Choroid plexus epithelial cell (primary cell): ENCODE measurements around the gene CD207.

Experiments
- DNase-seq: peaks from one replicate; pipeline ENCODE4 v3.0.0-alpha.2; 2010; ENCODE audit warnings: low read depth
- H3K4me3 ChIP-seq: 2 replicates; pipeline ENCODE4 v1.5.1; 2011; ENCODE audit warnings: low read depth, mild to moderate bottlenecking, control low read depth, low read length, moderate library complexity
- TF ChIP-seq, protein P1 (sequence below): conservative IDR thresholded peaks from 2 replicates; pipeline ENCODE4 v1.5.1; 2011; ENCODE audit warnings: low read depth, mild to moderate bottlenecking, control low read depth, inconsistent platforms, low read length, moderate library complexity

The CD207 gene

DNA sequence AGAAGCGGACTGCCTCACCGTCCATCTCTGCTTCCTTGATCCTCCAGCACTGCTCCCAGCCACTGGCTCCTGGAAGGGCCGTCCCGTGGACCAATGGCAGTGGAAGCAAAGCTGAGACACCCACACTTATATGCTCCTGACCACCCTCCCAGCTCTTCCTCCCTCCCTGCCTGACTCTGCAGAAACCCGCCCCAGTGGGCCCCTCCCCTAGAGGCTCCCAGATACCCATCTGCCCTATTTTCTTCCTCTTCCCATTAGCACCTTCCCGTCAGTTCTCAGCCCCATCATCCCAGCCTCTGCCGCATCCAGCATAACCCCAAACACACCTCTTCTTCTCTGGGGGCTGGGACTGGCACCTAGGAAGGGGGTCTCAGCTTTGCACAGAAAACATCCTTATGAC lies 15.1 kb downstream of the CD207 start, which contains the start of gene CLEC4F:
Gene CLEC4F, minus strand, starts transcription at position 101 of the 400 bp plus-strand sequence. Its CDS starts 76 bp downstream, at position 25.
- TF ChIP-seq, protein P1, sequence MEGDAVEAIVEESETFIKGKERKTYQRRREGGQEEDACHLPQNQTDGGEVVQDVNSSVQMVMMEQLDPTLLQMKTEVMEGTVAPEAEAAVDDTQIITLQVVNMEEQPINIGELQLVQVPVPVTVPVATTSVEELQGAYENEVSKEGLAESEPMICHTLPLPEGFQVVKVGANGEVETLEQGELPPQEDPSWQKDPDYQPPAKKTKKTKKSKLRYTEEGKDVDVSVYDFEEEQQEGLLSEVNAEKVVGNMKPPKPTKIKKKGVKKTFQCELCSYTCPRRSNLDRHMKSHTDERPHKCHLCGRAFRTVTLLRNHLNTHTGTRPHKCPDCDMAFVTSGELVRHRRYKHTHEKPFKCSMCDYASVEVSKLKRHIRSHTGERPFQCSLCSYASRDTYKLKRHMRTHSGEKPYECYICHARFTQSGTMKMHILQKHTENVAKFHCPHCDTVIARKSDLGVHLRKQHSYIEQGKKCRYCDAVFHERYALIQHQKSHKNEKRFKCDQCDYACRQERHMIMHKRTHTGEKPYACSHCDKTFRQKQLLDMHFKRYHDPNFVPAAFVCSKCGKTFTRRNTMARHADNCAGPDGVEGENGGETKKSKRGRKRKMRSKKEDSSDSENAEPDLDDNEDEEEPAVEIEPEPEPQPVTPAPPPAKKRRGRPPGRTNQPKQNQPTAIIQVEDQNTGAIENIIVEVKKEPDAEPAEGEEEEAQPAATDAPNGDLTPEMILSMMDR, result no peak
- DNase-seq, result no peak
- no peak within 1 kb of the TSS for H3K4me3 ChIP-seq

DNA sequence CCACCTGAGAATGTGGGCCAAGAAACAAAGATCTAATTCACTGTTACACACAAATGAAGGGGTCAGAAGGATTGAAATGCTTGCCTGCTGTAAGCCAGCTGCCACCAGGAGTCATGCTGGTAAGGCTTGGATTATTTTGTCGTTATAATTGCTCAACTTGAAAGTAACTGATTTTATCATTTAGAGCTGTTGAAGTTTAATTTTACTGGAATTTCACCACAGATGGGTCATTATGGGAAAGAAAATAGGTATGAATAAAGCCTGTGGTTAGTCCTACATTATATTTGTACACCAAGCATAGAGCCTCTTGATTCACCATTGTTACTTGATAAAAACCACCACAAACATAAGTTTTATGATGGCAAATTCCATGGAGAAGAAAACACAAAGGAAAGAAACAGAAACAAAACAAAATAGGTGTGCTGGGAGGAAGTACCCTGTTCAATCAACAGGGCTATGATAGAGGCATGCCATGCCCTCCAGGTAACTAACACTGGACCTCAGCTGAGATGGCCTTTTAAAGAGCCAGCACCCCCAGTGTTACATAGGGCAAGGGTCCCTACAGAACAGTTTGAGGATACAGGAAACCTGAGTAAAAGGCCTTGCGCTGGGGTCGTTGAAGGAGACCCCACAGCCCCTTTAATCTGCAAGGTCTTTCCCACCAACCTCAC lies 18.2 kb downstream of the CD207 start:
- DNase-seq, result no peak

DNA sequence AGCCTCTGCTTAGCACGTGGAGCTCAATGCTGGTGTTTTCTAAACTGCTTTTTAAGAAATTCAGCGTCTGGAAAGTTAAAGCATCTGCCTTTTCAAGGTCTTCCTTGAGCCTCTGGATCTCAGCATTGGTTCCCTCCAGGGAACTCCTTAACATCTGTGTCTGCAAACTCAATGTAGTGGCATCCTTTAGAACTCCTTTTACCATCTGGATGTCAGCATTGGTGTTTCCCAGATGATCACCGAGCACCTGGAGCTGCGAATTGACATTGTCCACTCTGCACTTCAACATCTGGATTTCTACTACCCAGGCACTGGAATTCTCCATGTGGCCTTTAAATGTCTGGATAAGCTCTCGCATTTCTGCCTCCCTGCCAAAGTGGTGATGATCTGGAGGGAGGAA lies 18.9 kb downstream of the CD207 start:
- no peak for DNase-seq
- TF ChIP-seq, protein P1, result no peak
- H3K4me3 ChIP-seq, result no peak overlapping the region

More for the DNA sequence above, 18.2 kb downstream of the CD207 start:
- no peak overlapping the region for H3K4me3 ChIP-seq
- TF ChIP-seq, protein P1, result no peak

DNA sequence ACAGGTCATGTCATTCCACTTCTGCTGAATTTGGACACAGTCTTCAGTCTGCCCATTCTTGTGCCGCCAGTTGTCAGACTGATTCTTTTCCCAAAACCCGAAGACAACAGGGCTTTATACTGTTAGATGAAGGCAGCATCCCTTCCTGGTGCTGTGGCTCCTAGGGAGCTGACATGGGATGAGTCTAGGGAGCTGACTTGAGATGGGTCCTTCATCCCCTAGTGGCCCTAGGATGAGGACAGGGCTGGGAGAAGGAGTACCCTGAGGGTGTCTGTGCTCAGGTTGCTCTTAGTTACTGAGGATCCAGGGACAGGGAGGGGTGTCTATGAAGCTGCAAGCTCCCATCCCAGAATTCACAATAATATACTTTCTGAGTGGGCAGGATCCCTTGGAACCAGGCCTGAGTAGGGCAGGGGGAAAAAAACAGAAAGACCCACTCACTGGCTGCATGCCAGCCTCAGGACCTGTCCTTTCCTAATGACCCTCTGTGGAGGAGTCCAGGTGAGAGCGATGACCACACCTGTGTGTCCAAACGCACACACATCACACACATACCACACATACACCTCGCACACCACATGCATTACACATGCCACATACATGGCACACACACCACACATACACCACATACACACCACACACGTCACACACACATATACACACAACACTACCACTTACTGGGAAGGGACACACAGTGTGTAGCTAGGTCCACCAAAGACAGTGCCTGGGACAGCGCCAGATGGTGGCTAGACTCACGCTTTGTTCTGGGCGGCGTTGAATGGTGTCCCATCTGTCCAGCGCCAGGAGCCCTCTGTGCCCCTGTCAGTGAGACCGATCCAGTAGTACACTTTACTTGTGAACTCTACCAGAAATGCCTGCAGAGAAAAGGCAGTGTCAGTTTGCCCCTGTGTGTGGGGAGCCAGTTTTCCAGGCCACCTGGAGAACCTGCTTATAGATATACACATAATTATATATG lies 26.3 kb downstream of the CD207 start:
- no peak for DNase-seq
- TF ChIP-seq, protein P1, result no peak
- no peak overlapping the region for H3K4me3 ChIP-seq

DNA sequence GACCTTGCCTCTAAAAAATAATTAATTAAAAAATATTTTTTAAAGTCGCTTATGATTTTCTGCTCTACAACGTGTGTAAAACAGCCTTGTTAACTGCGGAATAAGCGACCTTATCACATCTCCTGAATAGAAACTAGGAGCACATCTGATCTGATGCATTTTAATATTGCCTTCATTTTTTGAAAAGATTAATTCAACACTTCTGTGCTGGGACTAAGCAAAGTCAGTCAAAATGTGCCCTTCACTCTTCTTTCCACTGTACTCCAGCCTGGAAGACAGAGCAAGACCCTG lies 27.8 kb downstream of the CD207 start:
- TF ChIP-seq, protein P1, result no peak
- no peak for DNase-seq
- no peak overlapping the region for H3K4me3 ChIP-seq

DNA sequence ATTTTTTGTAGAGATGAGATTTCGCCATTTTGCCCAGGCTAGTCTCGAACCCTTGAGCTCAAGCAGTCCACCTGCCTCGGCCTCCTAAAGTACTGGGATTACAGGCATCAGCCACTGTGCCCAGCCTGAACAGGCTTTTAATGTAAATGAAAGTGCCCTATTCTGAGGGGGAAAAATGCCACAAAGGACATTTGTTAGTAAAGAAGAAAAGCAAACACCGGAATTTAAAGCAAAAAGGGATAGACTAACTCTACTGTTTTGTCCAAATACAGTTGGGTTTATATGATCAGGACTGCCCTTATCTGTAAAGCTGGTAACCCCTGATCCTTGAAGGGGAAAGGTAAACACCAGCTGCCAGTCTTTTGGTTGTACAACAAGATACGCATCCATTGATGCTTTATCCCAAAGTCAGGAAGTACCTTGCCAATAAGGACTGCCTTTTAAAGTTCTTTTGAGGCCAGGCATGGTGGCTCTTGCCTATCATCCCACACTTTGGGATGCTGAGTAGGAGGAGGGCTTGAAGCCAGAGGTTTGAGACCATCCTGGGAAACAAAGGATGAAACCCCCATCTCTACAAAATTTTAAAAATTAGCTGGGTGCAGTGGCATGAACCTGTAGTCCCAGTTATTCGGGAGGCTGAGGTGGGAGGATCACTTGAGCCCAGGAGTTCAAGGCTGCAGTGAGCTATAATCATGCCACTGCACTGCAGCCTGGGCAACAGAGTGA lies 28.4 kb downstream of the CD207 start:
- DNase-seq, result no peak

More for the DNA sequence above, 28.4 kb downstream of the CD207 start:
- TF ChIP-seq, protein P1, result no peak
- no peak overlapping the region for H3K4me3 ChIP-seq
